ENCODE data around the gene FOXL2. TPM values are rescaled to one million over a fixed set of nuclear protein-coding genes. Genes with fewer than 3 reads are reported as not detected.

FOXL2 gene
- polyA plus RNA-seq, 10 donors: 0.04 to 0.41 (median 0.08) TPM; not detected in 4

- peak in 1 of 3 donors; percentile 67 for DNase-seq
Measured at GRCh38 chr3:138945709-138946662, 951 bp downstream of the FOXL2 start.

- peak in 1 of 3 donors; percentile 65 for DNase-seq
Measured at GRCh38 chr3:138944929-138945708, 1.8 kb downstream of the FOXL2 start.

GRCh38 chr3:138944654-138944928 is 2.3 kb downstream of the FOXL2 start:
- DNase-seq: no peak

- DNase-seq: peak in 2 of 3 donors; percentile 38 to 79
Measured at GRCh38 chr3:138943724-138944653, 2.9 kb downstream of the FOXL2 start.

- peak in 1 of 3 donors; percentile 21 for DNase-seq
Measured at GRCh38 chr3:138942861-138943623, 3.9 kb downstream of the FOXL2 start.

GRCh38 chr3:138942271-138942670 is 4.7 kb downstream of the FOXL2 start:
- DNase-seq: no peak

GRCh38 chr3:138941259-138941885 is 5.6 kb downstream of the FOXL2 start:
- DNase-seq: peak in 1 of 3 donors; percentile 27

GRCh38 chr3:138940446-138940845 is 6.5 kb downstream of the FOXL2 start:
- no peak for DNase-seq

- DNase-seq: peak in 1 of 3 donors; percentile 24
Measured at GRCh38 chr3:138939561-138940241, 7.2 kb downstream of the FOXL2 start.

GRCh38 chr3:138938877-138939560 is 7.9 kb downstream of the FOXL2 start:
- DNase-seq: no peak

- peak in 1 of 3 donors; percentile 17 for DNase-seq
Measured at GRCh38 chr3:138938056-138938876, 8.7 kb downstream of the FOXL2 start.

- peak in 1 of 3 donors; percentile 26 for DNase-seq
Measured at GRCh38 chr3:138937690-138938055, 9.3 kb downstream of the FOXL2 start.

- peak in 1 of 3 donors; percentile 34 for DNase-seq
Measured at GRCh38 chr3:138936741-138937689, 9.9 kb downstream of the FOXL2 start.

GRCh38 chr3:138935863-138936740 is 10.8 kb downstream of the FOXL2 start:
- peak in 2 of 3 donors; percentile 74 to 85 for DNase-seq

- no peak for DNase-seq
Measured at GRCh38 chr3:138935505-138935862, 11.5 kb downstream of the FOXL2 start.

All from muscle of back (tissue), 11 donors.